ENCODE measurements around the gene TLR9.

GRCh38 chr3:52178537-52178936 lies 46.9 kb downstream of the TLR9 start:
- TF ChIP-seq POLR2A (IDR thresholded peaks at IDR 0.05; ENCODE audit: low read length) (no peak), GATA1 (IDR thresholded peaks at IDR 0.05; ENCODE audit: low read depth, low read length) (no peak)

Data from erythroblast (primary cell).